Right cardiac atrium (tissue), 5 donors: ENCODE data around the gene LHFPL6. TPM values are rescaled to one million over a fixed set of nuclear protein-coding genes. Genes with fewer than 3 reads are reported as not detected.

ENCODE experiments used
- ATAC-seq, 2 donors: fragments of 200-7000 bp; cut with Tn5 transposase; one replicate each; pipeline versions ENCODE4 v1.8.0 to v1.9.1; 2020; ENCODE audit warnings: moderate library complexity in 2 of 2, mild to moderate bottlenecking in 1 of 2
- DNase-seq, 3 donors: peaks; one replicate each; pipeline ENCODE4 v3.0.0-alpha.2; 2020
- H3K27ac ChIP-seq: one replicate; pipeline ENCODE4 v1.5.1; 2013; ENCODE audit warnings: mild to moderate bottlenecking, low read length, control low read depth, moderate library complexity
- H3K27me3 ChIP-seq: one replicate; pipeline ENCODE4 v1.6.1; 2013; ENCODE audit not compliant: control insufficient read depth, insufficient read depth
- H3K4me1 ChIP-seq: one replicate; pipeline ENCODE4 v1.6.1; 2013; ENCODE audit warnings: low read length; ENCODE audit not compliant: control insufficient read depth, insufficient read depth
- H3K4me3 ChIP-seq: one replicate; pipeline ENCODE4 v1.5.1; 2013; ENCODE audit warnings: low read length, control low read depth
- H3K9me3 ChIP-seq: one replicate; pipeline ENCODE4 v1.6.1; 2013; ENCODE audit warnings: low read length; ENCODE audit not compliant: control insufficient read depth
- WGBS: extraction: QIAGEN DNeasy Blood & Tissue Kit; methylation state at CpG from one replicate; pipeline ENCODE4 v1.1.7; 2013; 5-methylcytosine and 5-hydroxymethylcytosine counted together
- intact Hi-C, 4 donors: fragments of 100-400 bp; cut with DNase I; formaldehyde crosslinking; loops; one replicate each; pipeline versions ENCODE4 v1.11.0 to v1.14.0; 2022 to 2023
- polyA plus RNA-seq: library from polyadenylated mRNA; stranded (reverse); fragments of 200-250 nt; gene quantifications from one replicate; pipeline ENCODE4 v1.2.3, GENCODE V29; 2013
- total RNA-seq, 4 donors: library from RNA; stranded (reverse); fragmentation: NEBNext Ultra II Directional; extraction: Animal tissue kit (Norgen Biotek cat#: 25700); gene quantifications; one replicate each; pipeline ENCODE4 v1.2.1, GENCODE V29; 2021
- donor health status: healthy with polysubstance abuse.
- donor health status: DM: no; HTN: yes; CAD: no.
- donor health status: DM: no; HTN: no; CAD: no.
- donor health status: DM: no; HTN: yes; CAD: no; lungs with severe emphysema.
- donor health status: DM: yes; HTN: yes; CAD: no.

LHFPL6 gene
- total and polyA plus RNA-seq, 5 donors = 54.0 to 66.8 (median 58.5) TPM

DNA sequence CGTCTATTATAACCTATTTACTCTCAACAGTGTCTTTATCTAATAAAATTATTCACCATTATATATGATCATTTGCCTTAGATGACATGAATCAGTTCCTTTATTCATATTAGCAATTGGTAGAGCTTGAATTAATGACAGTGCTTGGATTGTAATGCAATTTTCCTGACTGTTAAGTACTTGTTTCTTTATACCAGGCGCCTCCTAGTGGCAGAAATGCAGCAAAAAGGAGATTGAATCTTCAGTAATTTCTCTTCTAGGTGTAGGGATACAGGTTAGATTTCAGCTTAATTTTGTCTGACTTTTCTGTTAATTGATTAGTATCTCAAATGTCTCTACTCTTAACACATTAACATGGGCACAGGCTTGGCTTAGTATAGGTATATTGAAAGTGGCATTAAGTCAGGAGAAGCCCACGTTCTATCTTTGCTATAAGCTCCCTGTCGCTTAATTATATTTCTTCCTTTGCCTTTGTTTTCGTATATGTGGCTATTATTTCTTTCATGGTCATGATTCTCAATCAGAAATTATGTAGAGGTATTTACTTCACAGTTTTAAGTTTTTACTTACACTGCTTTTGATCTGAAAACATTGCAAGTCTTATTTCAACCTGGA is 9.1 kb upstream of the LHFPL6 start:
- Histone ChIP-seq H3K9me3 (no peaks in the 10 kb centered on the region), H3K27ac (no peak overlapping the region), H3K4me1 (no peaks in the 10 kb centered on the region), H3K4me3 (no peak overlapping the region), H3K27me3 (no peaks in the 10 kb centered on the region)
- intact Hi-C loops = loop anchor here (5.0 to 10.0 kb wide), 6 partner anchors 200 to 560 kb away; no protein-coding TSS in a partner anchor
- DNase-seq = peak; percentile 59 to 79 (median 59)
- ATAC-seq = peak; percentile 48 to 59
- WGBS = 59% methylated on average over 5 of the region's 5 CpGs

DNA sequence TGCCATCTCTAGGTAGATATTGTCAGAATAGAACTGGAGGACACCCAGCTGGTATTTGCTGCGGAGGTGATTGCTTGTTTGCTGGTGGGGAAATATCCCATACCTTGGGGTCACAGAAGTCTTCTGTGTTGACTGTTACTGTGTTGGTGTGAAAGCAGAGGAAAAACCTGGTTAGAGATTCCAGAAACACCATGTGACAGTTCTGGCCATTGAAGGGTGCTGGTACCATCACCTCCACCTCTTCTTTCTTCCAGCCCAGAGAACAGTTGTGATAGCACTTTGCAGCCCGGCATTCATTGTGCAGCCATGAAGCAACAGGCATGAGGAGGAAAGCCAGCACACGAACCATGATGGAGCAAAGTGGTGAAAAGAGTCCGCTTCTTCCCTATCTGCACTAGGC is 4.9 kb upstream of the LHFPL6 start:
- ATAC-seq = no peak
- WGBS = 98% methylated on average over 4 of the region's 4 CpGs
- no peaks in the 10 kb centered on the region for H3K9me3 ChIP-seq
- no peak overlapping the region for H3K27ac ChIP-seq
- H3K27me3 ChIP-seq = no peaks in the 10 kb centered on the region
- intact Hi-C loops = loop anchor here in 2 of 4 donors (10.0 kb wide), 2 partner anchors 193 to 333 kb away; no protein-coding TSS in a partner anchor
- H3K4me3 ChIP-seq = no peak overlapping the region
- DNase-seq = no peak
- no peaks in the 10 kb centered on the region for H3K4me1 ChIP-seq

DNA sequence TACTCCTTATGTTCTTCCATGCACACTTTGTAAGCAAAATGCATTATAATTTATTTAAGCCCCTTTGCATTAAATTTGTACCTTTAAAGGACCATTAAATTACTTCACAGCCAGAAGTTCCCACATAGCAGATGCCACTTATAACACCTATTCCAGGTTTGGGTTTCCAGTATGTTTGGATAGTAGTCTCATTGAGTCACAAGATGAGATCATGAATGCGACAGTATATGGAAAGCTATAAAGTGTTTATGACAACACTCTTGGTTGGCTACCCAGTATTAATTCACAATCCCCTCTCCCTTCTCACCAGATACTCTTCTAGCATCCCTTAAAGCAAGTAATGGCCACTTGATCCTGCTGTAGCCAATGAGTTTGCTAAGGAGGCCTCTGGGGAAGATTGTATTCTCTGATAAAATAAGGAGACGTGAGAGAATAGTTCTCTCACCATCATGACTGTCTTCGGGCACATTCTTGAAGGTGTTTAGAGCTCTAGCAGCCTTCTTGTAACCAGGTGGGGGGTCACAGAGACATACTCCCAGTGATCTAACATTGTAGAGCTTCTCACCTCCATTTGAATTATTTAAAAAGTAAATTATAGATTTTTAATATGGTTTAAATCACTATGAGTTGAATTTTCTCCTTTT is 2.8 kb upstream of the LHFPL6 start:
- no peaks in the 10 kb centered on the region for H3K27me3 ChIP-seq
- H3K27ac ChIP-seq = no peak overlapping the region
- peaks cover 3% of the 10 kb centered on the region for H3K4me1 ChIP-seq
- DNase-seq = no peak
- WGBS = 92% methylated on average over 3 of the region's 3 CpGs
- H3K9me3 ChIP-seq = no peaks in the 10 kb centered on the region
- no peak for ATAC-seq
- H3K4me3 ChIP-seq = no peak overlapping the region
- intact Hi-C loops = loop anchor here in 2 of 4 donors (10.0 kb wide), 2 partner anchors 191 to 331 kb away; no protein-coding TSS in a partner anchor

DNA sequence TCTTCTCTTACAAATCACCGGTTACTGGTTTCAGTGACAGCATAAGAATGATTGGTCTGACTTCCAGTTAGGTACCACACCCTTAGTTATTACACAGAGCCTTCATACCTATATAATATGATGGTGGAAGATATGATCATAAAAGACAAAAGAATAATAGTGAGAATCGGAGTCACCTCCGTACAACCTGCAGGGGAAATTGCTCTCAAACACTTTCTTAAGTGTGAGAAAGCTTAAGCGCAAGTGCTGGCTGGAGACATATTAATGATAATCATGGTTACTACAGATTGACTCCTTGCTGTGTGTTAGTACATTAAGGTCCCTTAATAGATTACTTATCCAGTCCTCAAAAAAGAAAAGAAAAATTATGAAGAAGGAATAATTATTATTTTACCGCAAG is 1.8 kb upstream of the LHFPL6 start:
- no peaks in the 10 kb centered on the region for H3K27me3 ChIP-seq
- H3K4me3 ChIP-seq = no peak overlapping the region
- intact Hi-C loops = loop anchor here (5.0 to 10.0 kb wide), 5 partner anchors 77 to 330 kb away; no protein-coding TSS in a partner anchor
- WGBS = 85% methylated on average over 5 of the region's 5 CpGs
- no peak for DNase-seq
- H3K27ac ChIP-seq = no peak overlapping the region
- ATAC-seq = no peak
- H3K9me3 ChIP-seq = no peaks in the 10 kb centered on the region
- peaks cover 3% of the 10 kb centered on the region for H3K4me1 ChIP-seq

- WGBS = 2% methylated on average over 15 of the region's 15 CpGs
- peak; percentile 48 to 49 for ATAC-seq
- no peaks in the 10 kb centered on the region for H3K9me3 ChIP-seq
- peak overlapping the region; percentile 90 for H3K27ac ChIP-seq
- intact Hi-C loops = loop anchor here (5.0 to 10.0 kb wide), 5 partner anchors 76 to 329 kb away; no protein-coding TSS in a partner anchor
- H3K4me1 ChIP-seq = peaks cover 3% of the 10 kb centered on the region
- H3K27me3 ChIP-seq = no peaks in the 10 kb centered on the region
- DNase-seq = peak; percentile 44 to 76 (median 58)
- H3K4me3 ChIP-seq = peak overlapping the region; percentile 55
These were observed 493 bp upstream of the LHFPL6 start for GRCh38 chr13:39603424-39603947.

DNA sequence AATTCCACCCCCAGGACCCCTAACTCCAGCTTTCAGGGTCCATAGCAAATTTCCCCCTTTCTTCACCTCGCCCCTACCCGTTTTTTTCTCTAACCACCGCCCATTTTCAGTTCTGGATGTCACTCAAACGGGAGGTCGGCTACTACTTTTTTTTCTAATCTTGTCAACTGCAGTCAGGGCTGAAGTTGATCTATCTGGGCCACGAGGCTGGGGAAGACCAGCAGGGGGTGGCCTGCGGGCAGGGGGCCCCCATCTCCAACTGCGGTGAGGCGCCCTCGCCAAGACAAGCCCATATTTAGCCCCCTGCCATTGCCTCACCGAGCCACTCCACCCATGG is 748 bp downstream of the LHFPL6 start:
- intact Hi-C loops = loop anchor here (5.0 to 10.0 kb wide), 5 partner anchors 75 to 327 kb away; no protein-coding TSS in a partner anchor
- H3K4me3 ChIP-seq = peak overlapping the region; percentile 55
- under 1% methylated on average over 11 of the region's 11 CpGs for WGBS
- DNase-seq (no peak), ATAC-seq (no peak)
- peaks cover 3% of the 10 kb centered on the region for H3K4me1 ChIP-seq
- H3K27ac ChIP-seq = peak overlapping the region; percentile 69
- H3K27me3 ChIP-seq = no peaks in the 10 kb centered on the region
- no peaks in the 10 kb centered on the region for H3K9me3 ChIP-seq

DNA sequence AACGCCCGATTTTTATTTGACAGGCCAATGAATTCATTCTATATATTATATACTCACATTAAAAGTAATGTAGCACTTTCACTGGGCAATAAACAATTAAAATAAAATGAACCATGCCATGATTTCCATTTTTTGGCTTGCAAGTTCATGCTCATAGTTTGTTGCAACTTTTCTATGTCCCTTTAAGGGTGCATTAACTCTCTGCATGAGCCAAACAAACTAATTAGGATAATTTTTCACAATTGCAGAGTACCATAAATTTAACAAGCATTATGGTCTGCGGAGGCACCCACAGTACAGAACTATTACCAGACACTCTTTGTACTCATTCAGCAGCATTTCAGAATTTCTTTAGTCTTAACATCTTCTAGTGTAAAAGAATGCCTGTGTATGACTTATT is 1.4 kb downstream of the LHFPL6 start:
- ATAC-seq = no peak
- WGBS = 48% methylated on average over 3 of the region's 3 CpGs
- Histone ChIP-seq H3K4me3 (peak overlapping the region; percentile 55), H3K27me3 (no peaks in the 10 kb centered on the region), H3K27ac (no peak overlapping the region), H3K4me1 (peaks cover 3% of the 10 kb centered on the region), H3K9me3 (no peaks in the 10 kb centered on the region)
- DNase-seq = no peak
- intact Hi-C loops = loop anchor here (5.0 to 10.0 kb wide), 5 partner anchors 74 to 327 kb away; no protein-coding TSS in a partner anchor

DNA sequence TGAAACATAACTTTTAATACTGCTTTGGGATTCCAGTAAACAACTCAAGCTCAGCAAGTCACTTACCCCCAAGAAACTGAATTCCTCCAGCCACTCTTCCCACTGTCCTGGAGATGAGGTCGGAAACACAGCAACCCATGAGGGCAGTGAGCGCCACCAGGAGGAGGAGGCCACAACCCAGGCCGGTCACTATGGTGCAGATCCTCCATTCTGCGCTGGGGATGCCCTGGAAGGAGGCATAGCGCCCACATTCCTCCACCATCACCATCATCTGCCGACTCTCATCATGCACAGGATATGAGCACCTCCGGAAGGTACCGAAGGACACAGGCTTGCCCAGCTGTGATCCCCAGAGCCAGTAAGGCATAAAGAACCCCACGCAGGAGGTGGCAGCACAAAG is 2.2 kb downstream of the LHFPL6 start:
- WGBS = 51% methylated on average over 9 of the region's 9 CpGs
- peak in 1 of 2 donors; percentile 30 for ATAC-seq
- no peaks in the 10 kb centered on the region for H3K9me3 ChIP-seq
- H3K27me3 ChIP-seq = no peaks in the 10 kb centered on the region
- peak overlapping the region; percentile 55 for H3K4me3 ChIP-seq
- DNase-seq = peak; percentile 40 to 72 (median 71)
- intact Hi-C loops = loop anchor here (5.0 to 10.0 kb wide), 5 partner anchors 73 to 326 kb away; no protein-coding TSS in a partner anchor
- peaks cover 3% of the 10 kb centered on the region for H3K4me1 ChIP-seq
- H3K27ac ChIP-seq = peak overlapping the region; percentile 64

GRCh38 chr13:39599842-39600241 is 3.2 kb downstream of the LHFPL6 start:
- H3K4me1 ChIP-seq = peaks cover 3% of the 10 kb centered on the region
- intact Hi-C loops = loop anchor here (5.0 to 10.0 kb wide), 5 partner anchors 73 to 325 kb away; no protein-coding TSS in a partner anchor
- no peak for ATAC-seq
- H3K4me3 ChIP-seq = peak overlapping the region; percentile 55
- 22% methylated on average over 1 of the region's 1 CpG for WGBS
- no peaks in the 10 kb centered on the region for H3K27me3 ChIP-seq
- DNase-seq = no peak
- H3K9me3 ChIP-seq = no peaks in the 10 kb centered on the region
- H3K27ac ChIP-seq = no peak overlapping the region

DNA sequence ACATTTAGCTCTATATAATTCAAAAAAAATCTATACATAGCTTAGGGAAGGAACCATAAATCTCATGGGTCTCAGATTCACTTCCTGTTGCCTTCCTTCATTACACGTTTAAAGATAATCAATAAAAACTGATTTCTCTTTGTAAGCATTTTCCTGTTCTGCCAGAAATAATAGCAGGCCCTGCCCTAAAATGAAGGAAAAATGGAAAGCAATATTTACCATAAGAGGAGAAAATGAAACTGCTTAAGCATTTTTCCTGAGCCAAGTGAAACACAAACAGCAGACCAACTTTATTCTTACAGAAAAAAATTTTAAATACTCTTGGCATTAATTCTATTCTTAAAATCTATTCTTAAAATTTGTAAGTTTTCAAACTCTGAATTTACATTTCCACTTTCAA is 4.0 kb downstream of the LHFPL6 start:
- no peak for ATAC-seq
- DNase-seq = no peak
- H3K9me3 ChIP-seq = no peaks in the 10 kb centered on the region
- H3K4me3 ChIP-seq = peak overlapping the region; percentile 34
- 2% methylated on average over 1 of the region's 1 CpG for WGBS
- no peak overlapping the region for H3K27ac ChIP-seq
- no peaks in the 10 kb centered on the region for H3K27me3 ChIP-seq
- H3K4me1 ChIP-seq = peaks cover 3% of the 10 kb centered on the region
- intact Hi-C loops = no loop called here

DNA sequence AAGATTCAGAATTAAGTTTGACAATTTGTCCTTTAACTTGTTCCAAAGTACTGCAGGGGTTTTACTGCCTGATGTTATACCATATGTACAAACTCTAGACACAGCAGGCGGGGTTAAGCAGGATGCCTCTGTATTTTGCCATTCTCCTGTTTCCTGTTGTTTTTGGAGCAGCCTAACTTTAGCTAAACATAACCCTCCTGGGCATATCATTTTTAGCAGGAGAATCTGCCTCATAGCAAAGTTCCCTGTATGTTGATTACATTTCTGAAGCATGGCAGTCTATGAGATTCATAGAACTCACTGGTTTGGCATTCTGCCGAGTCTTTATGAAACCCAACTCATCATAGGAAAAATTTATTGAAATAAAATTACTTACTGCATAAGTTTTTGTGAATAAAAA is 5.2 kb downstream of the LHFPL6 start:
- DNase-seq = no peak
- Histone ChIP-seq H3K27ac (no peak overlapping the region), H3K4me1 (peaks cover 3% of the 10 kb centered on the region), H3K4me3 (peak overlapping the region; percentile 46), H3K27me3 (no peaks in the 10 kb centered on the region), H3K9me3 (no peaks in the 10 kb centered on the region)
- WGBS = 47% methylated on average over 2 of the region's 2 CpGs
- peak in 1 of 2 donors; percentile 36 for ATAC-seq
- intact Hi-C loops = no loop called here
